MM.1S (cell line): ENCODE measurements around the gene DNAJC15.

Experiments used
- DNase-seq: peaks from one replicate; pipeline ENCODE4 v3.0.0-alpha.2; 2015
- H2AFZ ChIP-seq: fragments of 300-600 bp; sonication (generic); 2 replicates; pipeline ENCODE4 v1.6.0; 2016; ENCODE audit warnings: antibody characterized with exemption, low read length
- H3F3A ChIP-seq: fragments of 300-600 bp; sonication (generic); 2 replicates; pipeline ENCODE4 v1.6.1; 2016; ENCODE audit warnings: mild to moderate bottlenecking, antibody characterized with exemption, low read length, moderate library complexity, mixed read lengths; ENCODE audit not compliant: insufficient read depth
- H3K27ac ChIP-seq: fragments of 300-600 bp; sonication (generic); 2 replicates; pipeline ENCODE4 v1.5.1; 2016; ENCODE audit warnings: mild to moderate bottlenecking, low read length
- H3K27me3 ChIP-seq: fragments of 300-600 bp; sonication (generic); replicated peaks from 2 replicates; pipeline ENCODE4 v1.6.0; 2016; ENCODE audit warnings: low read length; ENCODE audit not compliant: insufficient read depth
- H3K36me3 ChIP-seq: fragments of 300-600 bp; sonication (generic); replicated peaks from 2 replicates; pipeline ENCODE4 v1.6.1; 2016; ENCODE audit warnings: mild to moderate bottlenecking, low read length, mixed read lengths; ENCODE audit not compliant: insufficient read depth
- H3K4me1 ChIP-seq: fragments of 300-600 bp; sonication (generic); 2 replicates; pipeline ENCODE4 v1.6.1; 2016; ENCODE audit warnings: low read length, mixed read lengths
- H3K4me2 ChIP-seq: fragments of 300-600 bp; sonication (generic); 2 replicates; pipeline ENCODE4 v1.6.0; 2016; ENCODE audit warnings: low read depth, low read length
- H3K4me3 ChIP-seq: fragments of 300-600 bp; sonication (generic); 2 replicates; pipeline ENCODE4 v1.5.1; 2016; ENCODE audit warnings: low read length, mixed read lengths
- H3K79me2 ChIP-seq: fragments of 300-600 bp; sonication (generic); 2 replicates; pipeline ENCODE4 v1.6.1; 2016; ENCODE audit warnings: mixed run types, low read length, mixed read lengths
- H3K9ac ChIP-seq: fragments of 300-600 bp; sonication (generic); 2 replicates; pipeline ENCODE4 v1.6.1; 2016; ENCODE audit warnings: low read length, mixed read lengths
- H3K9me2 ChIP-seq: fragments of 300-600 bp; sonication (generic); replicated peaks from 2 replicates; pipeline ENCODE4 v1.6.1; 2016; ENCODE audit warnings: mild to moderate bottlenecking, low read length, mixed read lengths; ENCODE audit not compliant: insufficient read depth
- H3K9me3 ChIP-seq: fragments of 300-600 bp; sonication (generic); replicated peaks from 2 replicates; pipeline ENCODE4 v1.6.1; 2016; ENCODE audit warnings: mild to moderate bottlenecking, low read length, mixed read lengths; ENCODE audit not compliant: insufficient read depth
- H4K20me1 ChIP-seq: fragments of 300-600 bp; sonication (generic); 2 replicates; pipeline ENCODE4 v1.6.1; 2016; ENCODE audit warnings: mild to moderate bottlenecking, low read length, moderate library complexity, mixed read lengths; ENCODE audit not compliant: insufficient read depth
- CTCF ChIP-seq: fragments of 300-600 bp; sonication (generic); IDR thresholded peaks from 2 replicates; pipeline ENCODE4 v1.5.1; 2016; ENCODE audit warnings: antibody characterized with exemption, low read length, mixed read lengths
- EZH2 ChIP-seq: fragments of 300-600 bp; sonication (generic); optimal IDR thresholded peaks from 2 replicates; pipeline ENCODE3; 2017; ENCODE audit warnings: low read depth, mild to moderate bottlenecking, antibody characterized with exemption, low read length, mixed read lengths
- EZH2phosphoT487 ChIP-seq: fragments of 300-600 bp; sonication (generic); IDR thresholded peaks from 2 replicates; pipeline ENCODE4 v1.6.1; 2018; ENCODE audit warnings: antibody characterized with exemption, low read length

The DNAJC15 gene

DNA sequence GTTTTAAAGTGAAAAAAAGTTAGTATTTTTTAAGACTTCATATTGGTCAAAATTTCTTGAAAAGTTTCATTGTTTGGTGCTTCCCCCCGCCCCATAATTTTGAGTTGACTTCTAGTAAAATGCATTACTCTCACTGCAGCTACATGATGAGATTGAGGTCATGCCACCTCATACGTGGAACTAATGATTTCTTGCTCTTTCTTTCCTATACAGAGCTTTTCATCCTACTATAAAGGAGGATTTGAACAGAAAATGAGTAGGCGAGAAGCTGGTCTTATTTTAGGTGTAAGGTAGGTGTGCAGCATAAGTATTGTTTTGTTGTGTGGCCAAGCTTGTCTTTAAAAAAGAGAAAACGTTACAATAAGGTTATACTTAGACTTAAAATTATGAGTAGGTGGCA is 55.0 kb downstream of the DNAJC15 start:
- no peaks in the 10 kb centered on the region for H4K20me1 ChIP-seq
- H2AFZ ChIP-seq, result no peak overlapping the region
- no peak for DNase-seq
- H3K9me3 ChIP-seq, result no peaks in the 10 kb centered on the region
- H3K27me3 ChIP-seq, result no peaks in the 10 kb centered on the region
- H3K36me3 ChIP-seq, result no peaks in the 10 kb centered on the region; the same call in 1 of the 2 replicates
- peaks cover 24% of the 10 kb centered on the region for H3K79me2 ChIP-seq
- H3F3A ChIP-seq, result peaks cover 23% of the 10 kb centered on the region
- H3K4me2 ChIP-seq, result no peak overlapping the region
- H3K9ac ChIP-seq, result no peak overlapping the region
- no peak overlapping the region for H3K27ac ChIP-seq
- TF ChIP-seq EZH2phosphoT487 (no peak), CTCF (no peak), EZH2 (no peak)
- no peak overlapping the region for H3K4me3 ChIP-seq
- H3K9me2 ChIP-seq, result no peaks in the 10 kb centered on the region
- peaks cover 23% of the 10 kb centered on the region for H3K4me1 ChIP-seq

GRCh38 chr13:43079392-43079931 is 56.1 kb downstream of the DNAJC15 start:
- H3K4me1 ChIP-seq, result peaks cover 23% of the 10 kb centered on the region
- no peaks in the 10 kb centered on the region; the same call in 1 of the 2 replicates for H3K36me3 ChIP-seq
- no peaks in the 10 kb centered on the region for H4K20me1 ChIP-seq
- no peaks in the 10 kb centered on the region for H3K9me2 ChIP-seq
- no peak overlapping the region for H3K4me2 ChIP-seq
- DNase-seq, result no peak
- H3F3A ChIP-seq, result peaks cover 23% of the 10 kb centered on the region
- H3K27ac ChIP-seq, result no peak overlapping the region
- no peaks in the 10 kb centered on the region for H3K9me3 ChIP-seq
- no peak overlapping the region for H2AFZ ChIP-seq
- TF ChIP-seq EZH2phosphoT487, result no peak
- TF ChIP-seq EZH2, result no peak
- no peak for TF ChIP-seq CTCF
- no peak overlapping the region for H3K9ac ChIP-seq
- no peaks in the 10 kb centered on the region for H3K27me3 ChIP-seq
- H3K79me2 ChIP-seq, result peaks cover 22% of the 10 kb centered on the region
- H3K4me3 ChIP-seq, result no peak overlapping the region

DNA sequence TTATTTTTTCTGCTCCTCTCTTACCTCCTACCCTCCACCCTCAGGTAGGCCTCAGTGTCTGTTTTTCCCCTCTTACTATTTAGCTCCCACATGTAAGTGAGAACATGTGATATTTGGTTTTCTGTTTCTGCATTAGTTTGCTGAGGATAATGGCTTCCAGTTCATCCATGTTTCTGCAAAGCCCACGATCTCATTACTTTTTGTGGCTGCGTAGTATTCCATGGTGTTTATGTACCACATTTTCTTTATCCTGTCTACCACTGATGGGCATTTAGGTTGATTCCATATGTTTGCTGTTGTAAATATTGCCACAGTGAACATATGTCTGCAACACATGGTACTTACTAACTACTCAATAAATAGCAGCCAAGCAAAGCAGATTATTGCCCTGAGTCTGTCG is 56.8 kb downstream of the DNAJC15 start:
- H2AFZ ChIP-seq, result no peak overlapping the region
- no peak for DNase-seq
- no peak for TF ChIP-seq CTCF
- TF ChIP-seq EZH2, result no peak
- no peak overlapping the region for H3K4me2 ChIP-seq
- no peaks in the 10 kb centered on the region; the same call in 1 of the 2 replicates for H3K36me3 ChIP-seq
- no peak overlapping the region for H3K9ac ChIP-seq
- H4K20me1 ChIP-seq, result no peaks in the 10 kb centered on the region
- H3K27me3 ChIP-seq, result no peaks in the 10 kb centered on the region
- H3K79me2 ChIP-seq, result peaks cover 22% of the 10 kb centered on the region
- no peak overlapping the region for H3K4me3 ChIP-seq
- peaks cover 23% of the 10 kb centered on the region for H3K4me1 ChIP-seq
- peaks cover 16% of the 10 kb centered on the region for H3F3A ChIP-seq
- no peaks in the 10 kb centered on the region for H3K9me2 ChIP-seq
- no peak overlapping the region for H3K27ac ChIP-seq
- H3K9me3 ChIP-seq, result no peaks in the 10 kb centered on the region
